OCI-LY3 (cell line): Measurements from ENCODE around the gene CCNB3.

Experiments
- CTCF ChIP-seq: fragments of 200-600, 300-600 bp; sonication (generic); IDR thresholded peaks from 2 replicates; pipeline ENCODE4 v1.5.1; 2014; ENCODE audit warnings: antibody characterized with exemption, low read length, low read depth
- EZH2phosphoT487 ChIP-seq: fragments of 200-600 bp; shearing (Covaris generic); IDR thresholded peaks from 2 replicates; pipeline ENCODE4 v1.6.1; 2018; ENCODE audit warnings: antibody characterized with exemption, mixed run types, low read depth

GRCh38 chrX:50281253-50281652, 76.7 kb downstream of the CCNB3 start:
- no peak for TF ChIP-seq CTCF
- no peak for TF ChIP-seq EZH2phosphoT487
